Activated CD4-positive, alpha-beta memory T cell treated with anti-CD3 and anti-CD28 coated beads, Interleukin-2, amount 10 ng/mL, durations not matched to agents 7 days and 5 days (primary cell): ENCODE results near the gene SETD2. TPM values are rescaled to one million over a fixed set of nuclear protein-coding genes. Genes with fewer than 3 reads are reported as not detected.

Experiments used
- CTCF ChIA-PET: fragments of 350-600 bp; sonication (Branson Sonifier 250); formaldehyde crosslinking; loops from one replicate; lab custom pipeline; 2021; ENCODE audit warnings: antibody characterized with exemption, inconsistent platforms; lab: Charles Lee
- POLR2A ChIA-PET: fragments of 350-600 bp; sonication (Branson Sonifier 250); formaldehyde crosslinking; loops from one replicate; lab custom pipeline; 2021; ENCODE audit warnings: antibody characterized with exemption; lab: Charles Lee
- DNase-seq: peaks from one replicate; pipeline ENCODE4 v3.0.0-alpha.2; 2020
- H3K27ac Mint-ChIP-seq: one replicate; pipeline ENCODE4 v1.8.0; 2021; ENCODE audit warnings: mild to moderate bottlenecking, mixed read lengths
- H3K27me3 Mint-ChIP-seq: one replicate; pipeline ENCODE4 v1.8.0; 2021; ENCODE audit warnings: mixed read lengths
- H3K36me3 Mint-ChIP-seq: one replicate; pipeline ENCODE4 v1.8.0; 2021; ENCODE audit warnings: low read depth, mixed read lengths
- H3K4me1 Mint-ChIP-seq: one replicate; pipeline ENCODE4 v1.8.0; 2021; ENCODE audit warnings: mixed read lengths
- H3K4me3 Mint-ChIP-seq: one replicate; pipeline ENCODE4 v1.8.0; 2021; ENCODE audit warnings: mild to moderate bottlenecking, mixed read lengths
- H3K9me3 Mint-ChIP-seq: one replicate; pipeline ENCODE4 v1.8.0; 2021; ENCODE audit warnings: mixed read lengths
- total RNA-seq, 2 experiments: library from RNA; stranded (reverse); gene quantifications; one replicate each; pipeline ENCODE4 v1.2.3, GENCODE V29; 2021

The SETD2 gene
- total RNA-seq, 2 experiments from 2014 or later = 37.4 to 41.5 TPM

DNA sequence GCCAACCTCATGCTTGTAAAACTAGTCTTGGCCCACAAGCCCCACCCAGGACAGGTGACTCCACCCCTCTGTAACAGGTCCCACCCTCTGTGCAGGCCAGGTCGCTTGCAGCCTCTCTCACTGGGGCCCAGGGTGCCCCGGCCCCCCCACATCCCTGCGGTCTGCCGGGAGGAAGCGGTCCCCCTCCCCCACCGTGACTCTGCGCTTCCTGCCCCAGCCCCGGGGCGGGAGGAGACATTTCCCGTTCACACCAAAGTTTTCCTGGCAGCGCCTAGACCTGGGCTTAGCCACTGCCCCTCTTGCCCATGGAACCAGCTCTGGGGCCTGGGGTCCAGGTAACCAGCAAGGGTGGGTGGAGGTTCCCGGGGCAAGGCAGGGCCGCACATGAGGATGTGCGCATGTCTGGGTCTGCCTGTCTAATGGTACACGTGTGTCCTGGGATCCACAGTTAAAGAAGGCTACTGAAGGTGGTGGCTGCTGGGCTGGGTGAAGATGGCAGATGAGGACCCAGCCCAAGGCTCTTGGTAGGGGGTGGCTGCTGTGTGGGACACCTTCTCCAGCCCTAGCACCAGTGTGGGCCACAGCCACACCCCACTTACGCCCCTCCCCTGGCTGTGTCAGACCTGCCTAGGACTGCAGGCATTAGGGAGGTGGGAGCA, 176.0 kb downstream of the SETD2 start:
- peak; percentile 94 for DNase-seq
- Mint-ChIP-seq H3K9me3 (no peaks in the 10 kb centered on the region), H3K36me3 (peaks cover 61% of the 10 kb centered on the region), H3K4me1 (peaks cover 82% of the 10 kb centered on the region), H3K27ac (peak overlapping the region; percentile 89), H3K27me3 (no peaks in the 10 kb centered on the region), H3K4me3 (peak overlapping the region; percentile 81)
- ChIA-PET POLR2A (interaction anchor here (0.8 to 3.9 kb wide), 20 partner anchors 9 to 393 kb away, joined by 3 to 52 read pairs (median 4); partner anchors contain the start of genes CCDC12, NBEAL2, PTPN23 and SETD2), CTCF (interaction anchor here (0.8 to 1.6 kb wide), 6 partner anchors 9 to 176 kb away, joined by 3 to 8 read pairs (median 4); partner anchors contain the start of genes NBEAL2 and SETD2)

GRCh38 chr3:46987319-46987742, 176.6 kb downstream of the SETD2 start:
- CTCF ChIA-PET = interaction anchor here (0.8 to 1.6 kb wide), 6 partner anchors 8 to 177 kb away, joined by 3 to 8 read pairs (median 4); partner anchors contain the start of genes NBEAL2 and SETD2
- H3K9me3 Mint-ChIP-seq = no peaks in the 10 kb centered on the region

GRCh38 chr3:46986782-46987310, 177.1 kb downstream of the SETD2 start:
- no peaks in the 10 kb centered on the region for H3K27me3 Mint-ChIP-seq

More at GRCh38 chr3:46987319-46987742, 176.6 kb downstream of the SETD2 start:
- Mint-ChIP-seq H3K27ac (peak overlapping the region; percentile 89), H3K36me3 (peaks cover 62% of the 10 kb centered on the region), H3K4me3 (peak overlapping the region; percentile 81), H3K4me1 (peaks cover 84% of the 10 kb centered on the region), H3K27me3 (no peaks in the 10 kb centered on the region)
- DNase-seq = no peak
- POLR2A ChIA-PET = interaction anchor here (0.5 to 3.9 kb wide), 21 partner anchors 10 to 393 kb away, joined by 3 to 52 read pairs (median 4); partner anchors contain the start of genes CCDC12, NBEAL2, PTPN23 and SETD2

DNA sequence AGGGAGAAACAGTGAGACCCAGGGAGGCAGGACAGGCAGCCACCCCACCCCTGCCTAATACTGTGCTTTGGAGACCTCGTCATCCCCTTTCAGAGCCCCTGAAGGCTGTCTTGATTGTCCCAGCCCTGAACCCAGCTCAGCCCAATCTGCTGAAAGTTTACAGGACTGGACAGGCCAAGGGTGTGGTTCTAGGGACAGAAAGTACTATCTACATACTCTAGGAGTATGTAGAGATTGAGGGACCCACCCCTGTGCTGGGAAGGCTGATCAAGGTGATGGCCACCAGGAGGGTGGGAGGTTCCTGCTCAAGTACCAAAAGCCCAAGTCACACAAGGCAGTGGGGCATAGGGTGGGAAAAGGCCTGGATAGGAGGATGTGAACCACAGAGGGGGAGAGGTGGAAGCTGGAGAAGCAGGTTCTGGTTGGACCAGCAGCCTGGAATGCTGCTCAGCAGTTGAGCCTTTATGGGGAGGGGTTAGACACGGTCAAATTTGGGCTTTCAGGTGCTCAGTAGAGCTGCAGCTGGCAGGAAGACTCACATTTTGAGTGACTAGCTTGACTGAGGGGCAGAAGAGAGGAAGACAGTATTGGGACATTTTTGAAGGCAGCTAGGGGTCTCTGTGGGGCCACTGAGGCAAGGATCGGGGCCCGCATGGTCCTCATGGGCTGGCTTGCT, 177.7 kb downstream of the SETD2 start:
- H3K9me3 Mint-ChIP-seq = no peaks in the 10 kb centered on the region
- no peaks in the 10 kb centered on the region for H3K27me3 Mint-ChIP-seq
- DNase-seq = no peak
- peak overlapping the region; percentile 40 for H3K4me3 Mint-ChIP-seq
- peaks cover 91% of the 10 kb centered on the region for H3K4me1 Mint-ChIP-seq
- ChIA-PET CTCF (no interaction called here), POLR2A (interaction anchor here (0.6 to 3.9 kb wide), 6 partner anchors 8 to 293 kb away, joined by 3 to 52 read pairs (median 6); partner anchors contain the start of genes CCDC12 and NBEAL2)
- peaks cover 61% of the 10 kb centered on the region for H3K36me3 Mint-ChIP-seq
- H3K27ac Mint-ChIP-seq = peak overlapping the region; percentile 89

More at GRCh38 chr3:46986782-46987310, 177.1 kb downstream of the SETD2 start:
- H3K36me3 Mint-ChIP-seq = peaks cover 61% of the 10 kb centered on the region
- H3K27ac Mint-ChIP-seq = peak overlapping the region; percentile 89
- DNase-seq = no peak
- ChIA-PET POLR2A (interaction anchor here (0.5 to 3.9 kb wide), 20 partner anchors 9 to 394 kb away, joined by 3 to 52 read pairs (median 4); partner anchors contain the start of genes CCDC12, NBEAL2, PTPN23 and SETD2), CTCF (interaction anchor here (0.8 to 1.6 kb wide), 6 partner anchors 8 to 177 kb away, joined by 3 to 8 read pairs (median 4); partner anchors contain the start of genes NBEAL2 and SETD2)
- H3K9me3 Mint-ChIP-seq = no peaks in the 10 kb centered on the region
- H3K4me1 Mint-ChIP-seq = peaks cover 87% of the 10 kb centered on the region
- H3K4me3 Mint-ChIP-seq = peak overlapping the region; percentile 81

- Mint-ChIP-seq H3K4me3 (no peak overlapping the region), H3K36me3 (peaks cover 60% of the 10 kb centered on the region), H3K27me3 (no peaks in the 10 kb centered on the region), H3K27ac (peak overlapping the region; percentile 89), H3K9me3 (no peaks in the 10 kb centered on the region), H3K4me1 (peaks cover 91% of the 10 kb centered on the region)
- DNase-seq = no peak
- POLR2A ChIA-PET = interaction anchor here (0.6 to 3.6 kb wide), 3 partner anchors 9 to 89 kb away, joined by 3 to 34 read pairs (median 5); partner anchors contain the start of gene CCDC12
- CTCF ChIA-PET = no interaction called here
Measured at GRCh38 chr3:46985588-46985987, 178.3 kb downstream of the SETD2 start.

DNA sequence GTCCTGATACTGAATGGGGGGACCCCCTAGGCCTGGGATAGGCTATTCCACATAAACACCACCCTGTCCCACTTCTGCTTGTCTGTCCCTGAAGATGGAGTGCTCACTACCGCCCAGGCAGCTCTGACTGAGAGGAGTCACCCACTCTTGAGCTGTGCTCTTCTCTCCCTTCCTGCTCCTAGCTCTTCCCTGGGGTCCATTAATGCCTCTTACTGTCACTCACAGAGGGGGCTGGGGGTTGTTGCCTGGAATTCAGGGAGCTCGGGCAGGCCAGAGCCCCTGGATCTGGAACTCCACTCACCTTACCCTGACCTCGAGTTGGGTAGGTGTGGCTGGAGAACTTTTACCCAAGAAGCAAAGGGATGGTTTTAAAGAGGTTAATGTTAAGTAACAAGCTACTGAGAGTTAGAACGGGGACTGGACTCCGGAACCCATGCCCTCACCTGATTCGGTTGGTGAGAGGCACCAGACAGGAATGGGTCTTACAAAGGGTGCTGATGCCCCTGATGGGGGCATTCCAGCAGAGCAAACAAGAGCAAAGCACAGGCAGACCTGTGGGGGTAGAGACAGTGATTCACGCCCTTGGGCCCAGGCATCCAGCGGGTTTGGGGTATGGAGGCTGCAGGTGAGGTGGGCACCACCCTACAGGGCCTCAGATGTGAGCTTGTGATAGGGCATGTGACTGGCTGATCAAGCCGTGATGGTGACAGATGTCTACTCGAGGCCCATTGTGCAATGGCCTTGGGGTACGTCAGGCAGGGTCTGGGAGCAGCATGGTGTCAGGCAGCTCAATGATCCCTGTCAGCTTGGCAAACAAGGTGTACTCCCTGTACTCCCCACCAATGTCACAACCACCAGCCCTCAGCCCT, 179.1 kb downstream of the SETD2 start:
- Mint-ChIP-seq H3K4me3 (no peak overlapping the region), H3K27ac (peak overlapping the region; percentile 89), H3K36me3 (peaks cover 54% of the 10 kb centered on the region), H3K4me1 (peaks cover 84% of the 10 kb centered on the region), H3K9me3 (no peaks in the 10 kb centered on the region), H3K27me3 (no peaks in the 10 kb centered on the region)
- POLR2A ChIA-PET = interaction anchor here (1.6 kb wide), 1 partner anchor 9 kb away, joined by 5 read pairs; the partner anchor contains the start of gene CCDC12
- no peak for DNase-seq
- CTCF ChIA-PET = no interaction called here

GRCh38 chr3:46982546-46982945, 181.4 kb downstream of the SETD2 start:
- Mint-ChIP-seq H3K4me1 (peaks cover 74% of the 10 kb centered on the region), H3K9me3 (no peaks in the 10 kb centered on the region), H3K27ac (peak overlapping the region; percentile 90), H3K27me3 (no peaks in the 10 kb centered on the region), H3K36me3 (peaks cover 33% of the 10 kb centered on the region), H3K4me3 (peak overlapping the region; percentile 27)
- DNase-seq = no peak
- ChIA-PET POLR2A (interaction anchor here (1.0 to 7.7 kb wide), 6 partner anchors 11 to 34 kb away, joined by 3 to 64 read pairs (median 6); no protein-coding TSS in a partner anchor), CTCF (interaction anchor here (1.4 to 2.2 kb wide), 3 partner anchors 16 to 59 kb away, joined by 3 to 8 read pairs (median 7); no protein-coding TSS in a partner anchor)

DNA sequence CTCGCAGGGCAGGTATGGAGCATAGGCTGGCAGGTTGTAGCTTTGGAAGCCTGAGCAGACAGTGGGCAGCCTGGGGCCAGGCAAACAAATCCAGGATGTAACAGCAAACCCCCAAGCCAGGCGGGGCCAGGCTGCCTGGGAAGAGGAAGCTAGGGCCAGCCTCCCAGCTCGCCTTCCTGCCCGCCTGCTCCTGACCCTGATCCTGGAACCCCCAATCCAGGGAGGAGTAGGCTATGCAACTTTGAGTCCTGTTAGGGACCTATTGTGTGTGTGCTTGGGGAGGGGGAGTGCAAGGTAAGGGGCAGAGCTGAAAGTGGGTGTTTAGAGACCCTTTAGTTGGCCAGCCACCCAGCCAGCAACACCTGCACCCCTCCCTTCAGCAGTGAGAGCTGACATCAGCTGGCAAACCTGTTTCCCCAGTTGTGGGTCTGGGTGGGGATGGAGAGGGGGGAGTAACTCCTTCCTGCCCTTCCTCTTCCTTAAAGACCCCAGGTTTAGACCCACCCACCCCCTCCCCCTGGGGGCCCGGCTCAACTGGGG, 181.9 kb downstream of the SETD2 start:
- H3K27ac Mint-ChIP-seq = peak overlapping the region; percentile 90
- no peak for DNase-seq
- POLR2A ChIA-PET = interaction anchor here (0.8 to 7.7 kb wide), 8 partner anchors 11 to 52 kb away, joined by 3 to 64 read pairs (median 5); no protein-coding TSS in a partner anchor
- no peaks in the 10 kb centered on the region for H3K27me3 Mint-ChIP-seq
- no peaks in the 10 kb centered on the region for H3K9me3 Mint-ChIP-seq
- peak overlapping the region; percentile 89 for H3K4me3 Mint-ChIP-seq
- H3K4me1 Mint-ChIP-seq = peaks cover 72% of the 10 kb centered on the region
- CTCF ChIA-PET = interaction anchor here (0.9 to 2.2 kb wide), 5 partner anchors 9 to 58 kb away, joined by 3 to 8 read pairs (median 4); no protein-coding TSS in a partner anchor
- peaks cover 32% of the 10 kb centered on the region for H3K36me3 Mint-ChIP-seq

GRCh38 chr3:46979958-46980497, 183.9 kb downstream of the SETD2 start:
- H3K4me1 Mint-ChIP-seq = peaks cover 63% of the 10 kb centered on the region

DNA sequence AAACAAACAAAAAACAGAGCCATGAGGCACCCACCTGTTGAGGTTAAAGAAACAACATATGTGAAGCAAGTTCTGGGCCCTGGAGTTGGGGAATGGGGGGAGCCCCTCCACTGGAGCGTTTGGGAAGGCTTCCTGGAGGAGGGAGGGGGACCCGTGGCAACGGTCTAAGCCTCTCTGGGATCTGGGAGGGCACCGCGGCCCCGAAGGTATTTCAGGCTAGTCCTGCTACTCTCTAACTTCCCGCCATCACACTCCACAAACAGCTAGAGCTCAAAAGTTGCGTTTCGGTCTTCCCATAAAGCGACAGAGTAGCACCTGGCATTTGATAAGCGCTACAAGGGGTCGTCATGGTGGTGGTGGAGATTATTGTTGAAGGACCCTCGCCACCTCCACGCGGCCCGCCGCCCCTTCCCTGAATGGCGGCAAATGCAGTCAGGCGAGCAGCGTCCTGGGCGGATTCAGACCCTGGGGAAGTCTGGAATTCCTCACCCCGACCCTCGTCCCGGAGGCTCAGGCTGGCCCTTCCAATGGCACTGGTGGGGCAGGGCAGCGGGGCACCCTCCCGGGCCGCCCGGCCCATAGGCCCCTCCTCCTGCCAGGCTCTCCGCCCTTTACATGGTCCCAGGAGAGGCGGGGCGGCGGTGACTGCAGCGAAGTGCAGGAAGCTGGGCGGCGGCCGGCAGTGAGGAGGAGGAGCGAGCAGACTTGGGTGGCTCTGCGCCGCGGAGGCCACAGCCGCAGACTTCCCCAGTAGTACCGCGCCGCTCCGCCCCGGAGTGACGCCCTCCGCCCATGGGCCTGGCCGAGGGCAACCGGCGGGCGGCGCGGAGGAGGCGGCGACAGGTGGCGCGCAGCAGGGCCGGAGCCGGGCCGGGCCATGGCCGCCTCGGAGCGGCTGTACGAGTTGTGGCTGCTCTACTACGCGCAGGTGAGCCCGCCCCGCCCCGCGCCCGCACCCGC, 184.6 kb downstream of the SETD2 start, which contains the start of gene NBEAL2:
Gene NBEAL2, plus strand, starts transcription at position 682 of the 960 bp plus-strand sequence. Its CDS starts 196 bp downstream, at position 878.
- H3K27ac Mint-ChIP-seq = peak within 1 kb of the TSS; percentile 92
- H3K4me1 Mint-ChIP-seq = peaks cover 63% of the 10 kb centered on the region
- DNase-seq = peak; percentile 98
- ChIA-PET POLR2A (interaction anchor here (0.6 to 7.7 kb wide), 24 partner anchors 9 to 1321 kb away, joined by 3 to 64 read pairs (median 4); partner anchors contain the start of genes KIF9, KLHL18, SETD2 and SMARCC1), CTCF (interaction anchor here (0.5 to 2.5 kb wide), 12 partner anchors 8 to 401 kb away, joined by 3 to 9 read pairs (median 4); partner anchors contain the start of gene PTPN23)
- H3K9me3 Mint-ChIP-seq = no peaks in the 10 kb centered on the region
- no peaks in the 10 kb centered on the region for H3K27me3 Mint-ChIP-seq
- peak within 1 kb of the TSS; percentile 89 for H3K4me3 Mint-ChIP-seq
- peaks cover 31% of the 10 kb centered on the region for H3K36me3 Mint-ChIP-seq

More at GRCh38 chr3:46979958-46980497, 183.9 kb downstream of the SETD2 start:
- Mint-ChIP-seq H3K9me3 (no peaks in the 10 kb centered on the region), H3K27me3 (no peaks in the 10 kb centered on the region), H3K27ac (peak overlapping the region; percentile 92), H3K36me3 (peaks cover 30% of the 10 kb centered on the region), H3K4me3 (peak overlapping the region; percentile 89)
- CTCF ChIA-PET = interaction anchor here (0.5 to 2.5 kb wide), 10 partner anchors 8 to 401 kb away, joined by 3 to 9 read pairs (median 4); partner anchors contain the start of gene PTPN23
- no peak for DNase-seq
- POLR2A ChIA-PET = interaction anchor here (0.6 to 7.7 kb wide), 22 partner anchors 8 to 1320 kb away, joined by 3 to 64 read pairs (median 4); partner anchors contain the start of genes KIF9, KLHL18 and SMARCC1
